GM18870 (cell line): ENCODE data around the gene DHRS7B.

Source experiments
- ATAC-seq: cut with Tn5 transposase; IDR thresholded peaks from one replicate; pipeline ENCODE4 v1.9.1; 2021; ENCODE audit warnings: moderate library complexity; ENCODE audit not compliant: unreplicated experiment

Gene DHRS7B

DNA sequence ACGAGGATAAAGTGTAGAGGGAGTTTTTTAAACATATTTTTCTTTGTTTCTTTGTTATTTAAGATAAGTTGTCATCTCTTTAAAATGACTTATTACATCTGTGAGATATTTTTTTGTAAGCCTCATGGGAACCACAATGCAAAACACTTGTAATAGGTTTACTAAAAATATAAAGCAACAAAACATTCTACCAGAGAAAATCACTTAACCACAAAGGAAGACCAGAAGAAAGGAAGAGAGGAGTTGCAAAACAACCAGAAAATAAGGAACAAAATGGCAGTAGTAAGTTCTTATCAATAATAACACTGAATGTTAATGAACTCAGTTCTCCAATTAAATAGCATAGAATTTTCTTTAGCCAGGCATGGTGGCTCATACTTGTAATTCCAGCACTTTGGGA is 22.9 kb downstream of the DHRS7B start:
- ATAC-seq: no peak

DNA sequence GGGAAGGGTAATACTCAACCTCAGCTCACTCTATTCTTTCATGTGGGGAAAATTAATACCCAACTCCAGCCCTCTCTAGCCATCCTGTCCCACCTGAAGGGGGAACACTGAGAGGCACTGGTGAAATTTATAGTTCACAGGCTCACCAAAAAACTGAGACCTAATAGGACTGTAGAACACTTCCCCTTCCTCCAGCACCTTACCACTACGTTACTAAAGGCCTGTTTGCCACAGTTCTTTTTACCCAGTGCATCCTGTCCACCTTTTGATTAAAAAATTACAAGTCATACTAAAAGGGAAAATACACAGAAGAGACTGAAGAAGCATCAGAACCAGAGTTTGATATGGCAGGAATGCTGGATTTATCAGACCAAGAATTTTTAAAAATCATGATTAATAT is 26.0 kb downstream of the DHRS7B start:
- ATAC-seq: no peak

DNA sequence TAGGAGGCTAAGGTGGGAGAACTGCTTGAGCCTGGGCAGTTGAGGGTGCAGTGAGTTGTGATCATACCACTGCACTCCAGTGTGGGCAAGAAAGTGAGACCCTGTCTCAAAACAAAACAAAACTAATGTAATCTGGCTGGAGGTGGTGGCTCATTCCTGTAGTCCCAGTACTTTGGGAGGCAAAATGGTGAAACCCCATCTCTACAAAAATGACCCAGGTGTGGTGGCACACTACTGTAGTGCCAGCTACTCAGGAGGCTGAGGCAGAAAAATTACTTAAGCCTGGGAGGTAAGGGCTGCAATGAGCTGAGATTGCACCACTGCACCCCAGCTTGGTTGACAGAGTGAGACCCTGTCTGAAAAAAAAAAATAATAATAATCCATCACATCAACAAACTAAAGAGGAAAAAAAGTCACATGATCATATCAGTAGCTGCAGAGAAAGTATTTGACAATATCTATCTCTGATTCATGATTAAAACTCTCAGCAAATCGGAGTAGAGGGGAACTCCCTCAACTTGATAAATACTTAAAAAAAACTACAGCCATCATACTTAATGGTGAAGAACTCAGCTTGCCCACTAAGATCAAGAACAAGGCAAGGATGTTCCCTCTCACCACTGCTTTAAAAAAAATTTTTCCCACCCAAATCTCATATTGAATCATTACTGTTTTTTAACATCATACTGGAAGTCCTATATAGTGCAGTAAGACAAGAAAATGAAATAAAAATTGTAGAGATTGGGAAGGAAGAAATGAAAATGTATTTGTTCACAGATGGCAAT is 31.0 kb downstream of the DHRS7B start:
- ATAC-seq: no peak

GRCh38 chr17:21160401-21160800 is 33.6 kb downstream of the DHRS7B start:
- no peak for ATAC-seq

- no peak for ATAC-seq
Observed at GRCh38 chr17:21161498-21162393, 35.0 kb downstream of the DHRS7B start.

GRCh38 chr17:21162394-21162775 is 35.6 kb downstream of the DHRS7B start:
- no peak for ATAC-seq

- no peak for ATAC-seq
Observed at GRCh38 chr17:21163101-21163500, 36.3 kb downstream of the DHRS7B start.

DNA sequence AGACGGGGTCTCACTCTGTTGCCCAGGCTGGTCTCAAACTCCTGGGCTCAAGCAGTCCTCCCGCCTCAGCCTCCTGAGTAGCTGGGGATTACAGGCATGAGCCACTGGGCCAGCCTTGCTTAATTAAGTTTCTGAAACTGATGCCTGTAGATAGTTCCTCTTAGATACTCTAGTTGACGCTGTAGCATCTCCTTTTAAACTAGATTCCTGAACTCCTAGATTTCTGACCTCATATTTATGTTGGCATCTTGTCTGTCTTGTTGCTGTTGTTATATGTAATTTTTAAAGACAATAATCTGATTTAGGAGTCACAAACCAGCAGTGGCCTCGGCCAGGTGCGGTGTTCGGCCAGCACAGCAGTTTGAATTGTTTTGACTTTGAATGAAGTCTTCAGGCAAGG is 37.5 kb downstream of the DHRS7B start:
- no peak for ATAC-seq

DNA sequence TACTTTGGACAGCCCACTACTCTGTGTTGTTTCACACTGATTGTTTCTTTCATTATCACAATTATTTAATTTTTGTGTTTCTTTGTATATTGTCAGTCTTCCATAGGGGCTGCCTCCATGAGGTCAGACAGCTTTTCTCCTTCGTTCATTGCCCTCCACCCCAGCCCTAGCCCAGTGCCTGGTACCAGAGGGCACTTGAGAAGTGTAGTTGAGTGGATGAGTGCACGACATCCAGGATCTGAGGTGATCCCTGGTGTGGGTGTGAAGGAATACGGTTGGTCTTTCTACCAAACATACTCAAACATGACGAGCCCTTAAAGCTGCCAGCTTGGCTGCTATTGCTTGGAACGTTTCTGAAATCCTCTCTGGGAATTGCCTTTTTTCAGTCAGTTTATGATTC is 37.9 kb downstream of the DHRS7B start:
- no peak for ATAC-seq

GRCh38 chr17:21165922-21166594 is 39.3 kb downstream of the DHRS7B start:
- ATAC-seq: no peak

DNA sequence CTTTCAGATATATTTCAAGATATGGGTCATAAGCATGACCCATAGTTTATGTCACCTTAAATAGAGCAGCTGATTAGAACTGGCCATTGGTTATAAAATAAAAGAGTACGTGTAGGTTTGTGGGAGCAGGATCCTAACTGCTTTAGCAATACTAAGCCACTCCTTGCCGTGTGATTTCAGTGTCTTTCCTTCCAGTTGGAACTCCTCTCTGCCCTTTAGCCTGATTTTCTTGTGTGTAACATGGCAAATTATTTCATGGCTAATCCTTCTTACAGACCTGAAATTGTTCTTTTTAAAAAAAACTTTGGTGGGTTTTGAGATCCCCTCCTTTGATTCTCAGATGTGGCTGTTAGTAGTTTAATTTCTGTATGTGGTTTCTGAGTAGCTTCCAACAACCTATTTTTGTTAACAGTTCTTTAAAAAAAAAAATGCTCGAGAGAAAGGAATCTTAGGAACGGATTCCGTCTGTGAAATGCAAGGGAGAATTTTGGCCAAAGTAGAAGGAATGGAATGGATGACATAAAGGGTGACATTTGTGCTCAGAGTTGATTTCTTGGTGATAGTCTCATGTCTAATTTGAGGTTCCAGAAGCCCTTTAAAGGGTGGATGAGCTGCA is 39.9 kb downstream of the DHRS7B start:
- no peak for ATAC-seq

DNA sequence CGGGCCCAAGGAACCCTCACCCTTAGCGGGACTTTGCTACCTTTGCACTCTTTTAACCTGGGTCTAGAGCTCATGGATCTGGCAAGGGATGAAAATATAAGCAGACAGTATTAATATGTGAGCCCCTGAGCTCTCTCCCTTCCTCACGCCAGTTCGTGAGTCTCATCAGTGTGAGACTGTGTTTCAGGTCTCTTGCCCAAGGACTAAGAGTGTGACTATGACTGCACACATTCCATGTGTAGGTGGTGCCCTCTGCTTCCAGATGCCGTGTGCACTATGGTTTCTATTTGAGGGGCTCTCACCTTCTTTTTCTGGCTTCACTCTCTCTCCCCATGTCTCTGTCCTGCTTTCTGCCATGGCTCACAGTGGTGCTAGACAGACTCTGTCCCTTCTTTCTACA is 40.5 kb downstream of the DHRS7B start:
- ATAC-seq: no peak

DNA sequence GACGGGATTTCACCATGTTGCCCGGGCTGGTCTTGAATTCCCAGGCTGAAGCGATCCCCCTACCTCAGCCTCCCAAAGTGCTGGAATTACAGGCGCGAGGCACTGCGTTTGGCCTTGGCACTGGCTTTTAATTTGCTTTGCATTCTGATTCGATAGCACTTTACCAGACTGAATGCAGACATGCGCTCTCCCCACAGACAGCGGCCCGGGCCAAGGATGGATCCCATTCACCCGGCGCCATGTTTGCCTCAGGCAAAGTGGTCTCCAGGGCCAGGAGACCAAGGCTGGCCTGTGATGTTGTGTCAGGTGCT is 41.7 kb downstream of the DHRS7B start:
- no peak for ATAC-seq

- no peak for ATAC-seq
Observed at GRCh38 chr17:21169496-21169895, 42.7 kb downstream of the DHRS7B start.

DNA sequence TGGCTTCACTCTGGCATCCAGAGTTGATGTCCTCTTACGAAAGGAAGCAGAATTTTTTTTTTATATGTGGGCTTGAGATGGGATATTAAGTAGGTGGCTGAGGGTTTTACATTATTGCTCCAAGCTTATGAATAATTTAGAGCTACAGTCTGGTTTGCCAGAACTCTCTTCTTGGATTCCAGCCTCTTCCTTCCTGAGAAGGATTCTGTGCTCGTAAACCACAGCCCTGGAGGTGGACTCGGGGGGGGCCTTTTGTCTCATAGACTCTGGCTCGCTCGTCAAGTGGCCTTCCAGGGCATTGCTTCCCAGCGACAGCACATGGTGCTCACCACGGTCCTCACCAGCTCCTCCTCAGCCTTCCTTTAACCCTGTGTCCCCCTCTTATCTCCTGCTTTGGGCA is 44.0 kb downstream of the DHRS7B start:
- no peak for ATAC-seq

GRCh38 chr17:21171309-21171922 is 44.7 kb downstream of the DHRS7B start:
- peak; percentile 63 for ATAC-seq

DNA sequence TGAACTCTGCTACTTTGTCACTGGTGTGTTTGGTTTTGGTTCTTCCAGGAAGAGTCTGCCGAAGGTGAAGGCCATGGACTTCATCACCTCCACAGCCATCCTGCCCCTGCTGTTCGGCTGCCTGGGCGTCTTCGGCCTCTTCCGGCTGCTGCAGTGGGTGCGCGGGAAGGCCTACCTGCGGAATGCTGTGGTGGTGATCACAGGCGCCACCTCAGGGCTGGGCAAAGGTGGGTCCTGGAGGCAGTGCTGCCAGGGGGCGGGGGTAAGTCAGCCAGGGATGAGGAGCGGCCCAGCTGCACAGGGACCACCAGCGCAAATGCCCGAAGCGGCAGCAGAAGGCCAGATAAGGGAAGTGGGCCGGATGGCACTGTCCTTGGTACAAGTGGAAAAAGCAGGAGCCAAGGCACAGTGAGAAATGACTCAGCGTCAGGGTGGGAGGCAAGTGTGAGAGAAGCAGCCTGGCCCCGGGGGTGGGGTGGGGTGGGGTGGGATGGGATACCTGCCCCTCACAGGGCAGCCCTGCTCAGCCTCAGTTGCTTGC is 45.3 kb downstream of the DHRS7B start:
- no peak for ATAC-seq

- no peak for ATAC-seq
Observed at GRCh38 chr17:21172846-21173245, 46.1 kb downstream of the DHRS7B start.

DNA sequence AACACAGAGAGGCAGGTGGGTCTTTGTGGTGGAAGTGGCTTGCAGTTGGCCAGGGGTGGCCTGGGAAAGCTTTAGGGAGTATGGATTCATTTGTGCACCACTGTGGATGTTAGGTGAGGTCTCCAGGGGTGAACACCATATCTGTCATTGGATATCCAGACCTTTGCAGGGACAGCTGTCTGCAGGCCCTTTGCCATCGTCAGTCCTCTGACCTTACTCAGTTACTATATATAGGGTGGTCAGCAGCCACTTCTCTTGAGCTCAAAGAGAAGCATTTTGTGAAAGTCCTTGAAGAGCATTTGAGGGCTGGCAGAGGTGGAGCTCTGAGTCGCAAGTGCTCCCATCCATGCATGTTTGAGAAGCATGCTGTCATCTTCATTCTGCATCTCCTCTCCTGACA is 46.8 kb downstream of the DHRS7B start:
- no peak for ATAC-seq

GRCh38 chr17:21174186-21174585 is 47.4 kb downstream of the DHRS7B start:
- no peak for ATAC-seq

DNA sequence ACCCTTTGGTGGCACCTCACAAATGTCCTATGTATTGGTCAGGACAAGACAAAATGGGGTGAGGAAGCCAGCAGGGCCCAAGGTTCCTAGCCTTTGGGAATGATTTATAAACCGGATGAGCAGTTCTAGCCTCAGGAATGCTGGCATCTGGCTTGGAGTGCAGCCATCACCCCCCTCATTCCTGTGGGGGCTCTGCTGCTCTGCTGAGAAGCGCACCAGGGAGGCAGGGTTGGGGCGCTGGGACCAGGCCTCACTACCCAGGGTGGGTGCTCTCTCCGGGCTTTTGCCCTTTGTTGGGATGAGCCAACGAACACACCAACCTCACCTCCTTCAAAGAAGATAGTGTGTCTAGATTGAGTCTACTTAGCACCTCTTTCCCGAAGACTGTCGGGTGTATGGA is 47.9 kb downstream of the DHRS7B start:
- no peak for ATAC-seq
